ENCODE results near the gene SLC39A9. TPM values are rescaled to one million over a fixed set of nuclear protein-coding genes. Genes with fewer than 3 reads are reported as not detected.
"Not testable (repeated sequence)": the region's sequence is repeated elsewhere in the genome, so short reads cannot be mapped to it uniquely, and the experiment has no call there.

Gene SLC39A9
- total RNA-seq, 1 donor from 2014 or later = 51.6 TPM

GRCh38 chr14:69489495-69489894, 91.0 kb downstream of the SLC39A9 start:
- Mint-ChIP-seq H3K27ac (no peak overlapping the region), H3K27me3 (ENCODE audit: insufficient read depth) (peaks cover 18% of the 10 kb centered on the region)

GRCh38 chr14:69490219-69490918, 91.9 kb downstream of the SLC39A9 start:
- Mint-ChIP-seq H3K27me3 (ENCODE audit: insufficient read depth) (peaks cover 16% of the 10 kb centered on the region), H3K9me3 (no peaks in the 10 kb centered on the region), H3K4me1 (ENCODE audit: low read depth) (no peaks in the 10 kb centered on the region), H3K4me3 (no peak overlapping the region), H3K36me3 (ENCODE audit: low read depth) (no peaks in the 10 kb centered on the region), H3K27ac (no peak overlapping the region)
- intact Hi-C loops (cut with micrococcal nuclease) = no loop called here
- no peak for DNase-seq (ENCODE audit: low spot score)

More at GRCh38 chr14:69489495-69489894, 91.0 kb downstream of the SLC39A9 start:
- no peaks in the 10 kb centered on the region for H3K9me3 Mint-ChIP-seq
- H3K4me3 Mint-ChIP-seq = no peak overlapping the region
- DNase-seq (ENCODE audit: low spot score) = no peak
- H3K4me1 Mint-ChIP-seq (ENCODE audit: low read depth) = no peaks in the 10 kb centered on the region
- intact Hi-C loops (cut with micrococcal nuclease) = no loop called here
- H3K36me3 Mint-ChIP-seq (ENCODE audit: low read depth) = no peaks in the 10 kb centered on the region

GRCh38 chr14:69491193-69491592, 92.7 kb downstream of the SLC39A9 start:
- intact Hi-C loops (cut with micrococcal nuclease) = no loop called here
- Mint-ChIP-seq H3K4me1 (ENCODE audit: low read depth) (no peaks in the 10 kb centered on the region), H3K4me3 (no peak overlapping the region)

GRCh38 chr14:69493038-69493437, 94.5 kb downstream of the SLC39A9 start:
- H3K4me3 Mint-ChIP-seq = no peak overlapping the region
- intact Hi-C loops (cut with micrococcal nuclease) = no loop called here
- no peaks in the 10 kb centered on the region for H3K9me3 Mint-ChIP-seq
- H3K27ac Mint-ChIP-seq = no peak overlapping the region
- DNase-seq (ENCODE audit: low spot score) = no peak
- H3K27me3 Mint-ChIP-seq (ENCODE audit: insufficient read depth) = peaks cover 10% of the 10 kb centered on the region
- no peaks in the 10 kb centered on the region for H3K36me3 Mint-ChIP-seq (ENCODE audit: low read depth)
- H3K4me1 Mint-ChIP-seq (ENCODE audit: low read depth) = no peaks in the 10 kb centered on the region

More at GRCh38 chr14:69491193-69491592, 92.7 kb downstream of the SLC39A9 start:
- Mint-ChIP-seq H3K36me3 (ENCODE audit: low read depth) (no peaks in the 10 kb centered on the region), H3K27ac (no peak overlapping the region), H3K27me3 (ENCODE audit: insufficient read depth) (peaks cover 15% of the 10 kb centered on the region), H3K9me3 (no peaks in the 10 kb centered on the region)
- DNase-seq (ENCODE audit: low spot score) = no peak

- Mint-ChIP-seq H3K27ac (no peak overlapping the region), H3K36me3 (ENCODE audit: low read depth) (no peaks in the 10 kb centered on the region), H3K9me3 (no peaks in the 10 kb centered on the region), H3K4me3 (no peak overlapping the region), H3K4me1 (ENCODE audit: low read depth) (no peaks in the 10 kb centered on the region), H3K27me3 (ENCODE audit: insufficient read depth) (peaks cover 10% of the 10 kb centered on the region)
- intact Hi-C loops (cut with micrococcal nuclease) = no loop called here
- no peak for DNase-seq (ENCODE audit: low spot score)
Observed at GRCh38 chr14:69493791-69494190, 95.3 kb downstream of the SLC39A9 start.

- Mint-ChIP-seq H3K9me3 (no peaks in the 10 kb centered on the region), H3K4me1 (ENCODE audit: low read depth) (no peaks in the 10 kb centered on the region), H3K27me3 (ENCODE audit: insufficient read depth) (peaks cover 12% of the 10 kb centered on the region), H3K36me3 (ENCODE audit: low read depth) (no peaks in the 10 kb centered on the region), H3K4me3 (no peak overlapping the region), H3K27ac (no peak overlapping the region)
- intact Hi-C loops (cut with micrococcal nuclease) = no loop called here
- DNase-seq (ENCODE audit: low spot score) = no peak
Observed at GRCh38 chr14:69495341-69495921, 96.9 kb downstream of the SLC39A9 start.

- intact Hi-C loops (cut with micrococcal nuclease); H3K27ac Mint-ChIP-seq; H3K4me1 Mint-ChIP-seq (ENCODE audit: low read depth); DNase-seq (ENCODE audit: low spot score); H3K36me3 Mint-ChIP-seq (ENCODE audit: low read depth); H3K9me3 Mint-ChIP-seq; H3K4me3 Mint-ChIP-seq: not testable (repeated sequence)
- H3K27me3 Mint-ChIP-seq (ENCODE audit: insufficient read depth) = peaks cover 11% of the 10 kb centered on the region
Observed at GRCh38 chr14:69497866-69498265, 99.4 kb downstream of the SLC39A9 start.

GRCh38 chr14:69498286-69498685, 99.8 kb downstream of the SLC39A9 start:
- DNase-seq (ENCODE audit: low spot score); H3K4me3 Mint-ChIP-seq; H3K36me3 Mint-ChIP-seq (ENCODE audit: low read depth); intact Hi-C loops (cut with micrococcal nuclease); H3K4me1 Mint-ChIP-seq (ENCODE audit: low read depth); H3K27ac Mint-ChIP-seq; H3K9me3 Mint-ChIP-seq: not testable (repeated sequence)
- H3K27me3 Mint-ChIP-seq (ENCODE audit: insufficient read depth) = peaks cover 11% of the 10 kb centered on the region

GRCh38 chr14:69499436-69499835, 100.9 kb downstream of the SLC39A9 start:
- Mint-ChIP-seq H3K4me1 (ENCODE audit: low read depth) (no peaks in the 10 kb centered on the region), H3K27me3 (ENCODE audit: insufficient read depth) (peaks cover 5% of the 10 kb centered on the region), H3K9me3 (no peaks in the 10 kb centered on the region), H3K4me3 (no peak overlapping the region), H3K36me3 (ENCODE audit: low read depth) (no peaks in the 10 kb centered on the region), H3K27ac (no peak overlapping the region)
- DNase-seq (ENCODE audit: low spot score) = no peak
- intact Hi-C loops (cut with micrococcal nuclease) = no loop called here

- H3K36me3 Mint-ChIP-seq (ENCODE audit: low read depth) = no peaks in the 10 kb centered on the region
- H3K4me3 Mint-ChIP-seq = no peak overlapping the region
- no peaks in the 10 kb centered on the region for H3K9me3 Mint-ChIP-seq
- H3K27me3 Mint-ChIP-seq (ENCODE audit: insufficient read depth) = peaks cover 8% of the 10 kb centered on the region
- no peak for DNase-seq (ENCODE audit: low spot score)
- intact Hi-C loops (cut with micrococcal nuclease) = no loop called here
- no peak overlapping the region for H3K27ac Mint-ChIP-seq
- no peaks in the 10 kb centered on the region for H3K4me1 Mint-ChIP-seq (ENCODE audit: low read depth)
Observed at GRCh38 chr14:69500096-69500495, 101.6 kb downstream of the SLC39A9 start.

- Mint-ChIP-seq H3K4me3 (no peak overlapping the region), H3K9me3 (no peaks in the 10 kb centered on the region), H3K27ac (no peak overlapping the region), H3K27me3 (ENCODE audit: insufficient read depth) (peaks cover 6% of the 10 kb centered on the region), H3K36me3 (ENCODE audit: low read depth) (no peaks in the 10 kb centered on the region), H3K4me1 (ENCODE audit: low read depth) (no peaks in the 10 kb centered on the region)
- no peak for DNase-seq (ENCODE audit: low spot score)
- intact Hi-C loops (cut with micrococcal nuclease) = no loop called here
Observed at GRCh38 chr14:69500736-69501135, 102.2 kb downstream of the SLC39A9 start.

- H3K27me3 Mint-ChIP-seq (ENCODE audit: insufficient read depth) = peaks cover 5% of the 10 kb centered on the region
- H3K9me3 Mint-ChIP-seq = no peaks in the 10 kb centered on the region
- no peak overlapping the region for H3K4me3 Mint-ChIP-seq
- no peak for DNase-seq (ENCODE audit: low spot score)
- intact Hi-C loops (cut with micrococcal nuclease) = no loop called here
- H3K4me1 Mint-ChIP-seq (ENCODE audit: low read depth) = no peaks in the 10 kb centered on the region
- H3K36me3 Mint-ChIP-seq (ENCODE audit: low read depth) = no peaks in the 10 kb centered on the region
- no peak overlapping the region for H3K27ac Mint-ChIP-seq
Observed at GRCh38 chr14:69501423-69501838, 102.9 kb downstream of the SLC39A9 start.

GRCh38 chr14:69504775-69505174, 106.3 kb downstream of the SLC39A9 start:
- H3K36me3 Mint-ChIP-seq (ENCODE audit: low read depth) = no peaks in the 10 kb centered on the region
- intact Hi-C loops (cut with micrococcal nuclease) = no loop called here
- no peaks in the 10 kb centered on the region for H3K4me1 Mint-ChIP-seq (ENCODE audit: low read depth)
- peaks cover 15% of the 10 kb centered on the region for H3K27me3 Mint-ChIP-seq (ENCODE audit: insufficient read depth)
- H3K4me3 Mint-ChIP-seq = no peak overlapping the region
- no peak for DNase-seq (ENCODE audit: low spot score)
- no peak overlapping the region for H3K27ac Mint-ChIP-seq
- no peaks in the 10 kb centered on the region for H3K9me3 Mint-ChIP-seq

Measured in activated T-helper 1 cell treated with anti-CD3 and anti-CD28 coated beads, Interleukin-12 subunit alpha, Interleukin-12 subunit beta, Interleukin-2, Interleukin-4 antibody, amounts not matched to agents 30 ng/mL and 10 ng/mL and 1 ng/mL, durations not matched to agents 14 hours and 24 hours and 36 hours (primary cell).